T1000 (cell line): ENCODE results near the gene FCN1.
"Not testable (repeated sequence)": the region's sequence is repeated elsewhere in the genome, so short reads cannot be mapped to it uniquely, and the experiment has no call there.

Experiments
- DNase-seq: peaks from one replicate; lab custom pipeline; 2025; ENCODE audit warnings: mixed read lengths; lab: John Stamatoyannopoulos, UW

Gene FCN1

GRCh38 chr9:134871697-134872340 is 45.9 kb downstream of the FCN1 start:
- no peak for DNase-seq

GRCh38 chr9:134870746-134871662 is 46.7 kb downstream of the FCN1 start:
- no peak for DNase-seq

- no peak for DNase-seq
These were observed 47.4 kb downstream of the FCN1 start for GRCh38 chr9:134870301-134870694.

GRCh38 chr9:134869554-134870300 is 48.0 kb downstream of the FCN1 start:
- no peak for DNase-seq

- DNase-seq, result no peak
These were observed 48.8 kb downstream of the FCN1 start for GRCh38 chr9:134868751-134869553.

GRCh38 chr9:134867917-134868750 is 49.6 kb downstream of the FCN1 start:
- DNase-seq, result no peak

GRCh38 chr9:134864821-134865190 is 52.9 kb downstream of the FCN1 start:
- no peak for DNase-seq

GRCh38 chr9:134863941-134864820 is 53.5 kb downstream of the FCN1 start:
- no peak for DNase-seq

GRCh38 chr9:134863306-134863902 is 54.3 kb downstream of the FCN1 start:
- DNase-seq, result peak; percentile 17

- no peak for DNase-seq
These were observed 55.9 kb downstream of the FCN1 start for GRCh38 chr9:134861595-134862334.

GRCh38 chr9:134860510-134860909 is 57.2 kb downstream of the FCN1 start:
- DNase-seq, result no peak

GRCh38 chr9:134858051-134858841 is 59.5 kb downstream of the FCN1 start:
- peak; percentile 33 for DNase-seq

GRCh38 chr9:134857451-134857850 is 60.3 kb downstream of the FCN1 start:
- not testable (repeated sequence) for DNase-seq

GRCh38 chr9:134855900-134856377 is 61.8 kb downstream of the FCN1 start:
- no peak for DNase-seq
